GM12874 (cell line): ENCODE data around the gene ACTN4.

Experiments used
- TF ChIP-seq, protein P1 (sequence below): IDR thresholded peaks from 2 replicates; pipeline ENCODE4 v1.5.1; 2011; ENCODE audit warnings: low read depth, mild to moderate bottlenecking, control low read depth, low read length, moderate library complexity; ENCODE audit not compliant: insufficient read depth

The ACTN4 gene

DNA sequence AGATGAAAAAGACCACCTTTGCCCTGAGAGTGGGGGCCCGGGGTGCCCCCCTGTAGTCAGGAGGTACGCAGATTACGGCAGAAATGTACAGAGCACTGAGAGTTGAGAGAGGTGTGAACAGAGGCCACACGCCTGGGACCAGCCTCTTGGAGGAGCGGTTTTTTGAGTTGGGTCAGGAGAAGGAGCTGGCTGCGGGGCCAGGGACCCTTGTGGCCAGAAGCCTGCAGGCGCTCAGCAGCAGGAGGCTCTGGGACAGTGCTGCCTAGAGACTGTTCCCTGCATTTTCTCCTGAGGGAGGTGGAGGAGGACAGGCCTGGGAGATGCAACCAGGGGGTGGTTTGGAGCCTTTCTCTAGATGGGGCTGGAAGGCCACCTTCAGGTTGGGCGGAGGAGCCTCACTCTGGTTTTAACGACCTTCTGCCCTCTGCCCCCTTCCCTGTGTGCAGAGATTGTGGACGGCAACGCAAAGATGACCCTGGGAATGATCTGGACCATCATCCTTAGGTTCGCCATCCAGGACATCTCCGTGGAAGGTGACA, 57.1 kb downstream of the ACTN4 start:
- TF ChIP-seq, protein P1, sequence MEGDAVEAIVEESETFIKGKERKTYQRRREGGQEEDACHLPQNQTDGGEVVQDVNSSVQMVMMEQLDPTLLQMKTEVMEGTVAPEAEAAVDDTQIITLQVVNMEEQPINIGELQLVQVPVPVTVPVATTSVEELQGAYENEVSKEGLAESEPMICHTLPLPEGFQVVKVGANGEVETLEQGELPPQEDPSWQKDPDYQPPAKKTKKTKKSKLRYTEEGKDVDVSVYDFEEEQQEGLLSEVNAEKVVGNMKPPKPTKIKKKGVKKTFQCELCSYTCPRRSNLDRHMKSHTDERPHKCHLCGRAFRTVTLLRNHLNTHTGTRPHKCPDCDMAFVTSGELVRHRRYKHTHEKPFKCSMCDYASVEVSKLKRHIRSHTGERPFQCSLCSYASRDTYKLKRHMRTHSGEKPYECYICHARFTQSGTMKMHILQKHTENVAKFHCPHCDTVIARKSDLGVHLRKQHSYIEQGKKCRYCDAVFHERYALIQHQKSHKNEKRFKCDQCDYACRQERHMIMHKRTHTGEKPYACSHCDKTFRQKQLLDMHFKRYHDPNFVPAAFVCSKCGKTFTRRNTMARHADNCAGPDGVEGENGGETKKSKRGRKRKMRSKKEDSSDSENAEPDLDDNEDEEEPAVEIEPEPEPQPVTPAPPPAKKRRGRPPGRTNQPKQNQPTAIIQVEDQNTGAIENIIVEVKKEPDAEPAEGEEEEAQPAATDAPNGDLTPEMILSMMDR: no peak

DNA sequence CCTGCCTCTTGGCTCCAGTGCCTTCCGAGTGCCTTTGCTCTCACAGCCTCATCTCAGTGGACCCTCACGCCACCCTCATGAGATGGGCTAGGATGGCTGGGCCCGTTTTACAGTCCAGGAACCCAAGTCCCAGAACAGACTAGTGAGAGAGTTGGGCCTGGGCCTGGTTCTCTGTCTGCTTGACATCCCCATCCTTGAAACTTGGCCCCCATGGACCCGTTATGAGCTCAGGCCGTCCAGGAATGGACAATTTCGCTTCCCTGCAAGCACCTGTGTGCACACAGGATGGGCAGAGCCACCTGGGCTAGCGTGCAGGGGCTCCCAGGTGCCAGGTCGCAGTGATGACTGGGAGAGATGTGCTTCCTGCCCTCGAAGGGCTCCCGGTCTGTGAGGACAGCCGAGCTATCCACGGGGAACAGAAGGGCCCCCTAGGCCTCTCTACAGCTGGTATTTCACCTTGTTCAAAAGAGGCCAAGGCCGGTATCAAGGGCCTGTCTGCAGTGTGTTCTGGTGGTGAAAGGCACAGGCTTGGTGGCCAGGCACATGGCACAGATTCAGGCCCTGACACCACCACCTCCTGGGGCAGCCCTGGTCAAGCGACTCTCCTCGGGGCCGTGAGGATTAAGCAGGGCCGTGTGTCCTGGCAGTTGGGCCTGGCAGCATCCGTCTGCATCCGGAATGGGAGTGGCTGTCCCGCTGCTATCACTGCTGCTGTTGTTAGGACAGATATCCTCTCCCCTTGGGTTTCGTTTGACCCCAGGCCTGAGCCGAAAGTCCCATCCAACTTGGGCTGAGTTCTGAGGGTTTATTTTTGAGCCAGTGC, 58.0 kb downstream of the ACTN4 start:
- TF ChIP-seq, protein P1: no peak

DNA sequence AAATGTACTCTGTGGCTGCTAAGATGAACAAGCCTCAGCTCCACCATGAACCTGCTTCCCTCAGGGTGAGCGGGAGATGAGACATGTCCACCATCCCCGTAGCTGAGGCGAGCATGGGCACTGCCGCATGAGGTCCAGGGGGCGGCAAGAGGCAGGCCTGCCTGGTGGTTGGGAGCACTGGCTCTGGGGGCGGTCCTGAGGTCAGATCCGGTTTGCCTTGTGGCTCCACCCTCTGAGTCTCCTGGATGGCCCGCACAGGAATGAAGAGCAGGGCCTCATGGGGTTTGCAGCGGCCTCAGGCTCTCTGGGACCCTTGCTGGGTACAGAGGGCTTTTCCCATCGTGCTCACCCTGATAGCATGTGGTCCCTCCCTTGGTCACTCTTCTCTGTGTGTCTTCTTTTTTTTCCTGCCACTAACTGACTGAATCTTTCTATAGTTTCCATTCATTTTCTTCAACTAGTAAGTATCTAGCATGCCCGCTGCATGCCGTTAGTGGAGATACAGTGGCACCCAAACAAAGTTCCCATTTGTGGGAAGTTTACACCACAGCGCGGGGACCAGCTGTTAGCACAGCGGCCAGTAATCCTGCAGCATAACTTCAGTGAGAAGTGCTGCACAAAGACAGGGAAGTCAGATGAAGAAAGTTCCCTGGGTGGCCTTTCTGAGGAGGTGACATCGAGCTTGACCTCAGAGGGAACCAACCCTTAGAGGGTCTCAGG, 59.5 kb downstream of the ACTN4 start:
- TF ChIP-seq, protein P1: no peak

DNA sequence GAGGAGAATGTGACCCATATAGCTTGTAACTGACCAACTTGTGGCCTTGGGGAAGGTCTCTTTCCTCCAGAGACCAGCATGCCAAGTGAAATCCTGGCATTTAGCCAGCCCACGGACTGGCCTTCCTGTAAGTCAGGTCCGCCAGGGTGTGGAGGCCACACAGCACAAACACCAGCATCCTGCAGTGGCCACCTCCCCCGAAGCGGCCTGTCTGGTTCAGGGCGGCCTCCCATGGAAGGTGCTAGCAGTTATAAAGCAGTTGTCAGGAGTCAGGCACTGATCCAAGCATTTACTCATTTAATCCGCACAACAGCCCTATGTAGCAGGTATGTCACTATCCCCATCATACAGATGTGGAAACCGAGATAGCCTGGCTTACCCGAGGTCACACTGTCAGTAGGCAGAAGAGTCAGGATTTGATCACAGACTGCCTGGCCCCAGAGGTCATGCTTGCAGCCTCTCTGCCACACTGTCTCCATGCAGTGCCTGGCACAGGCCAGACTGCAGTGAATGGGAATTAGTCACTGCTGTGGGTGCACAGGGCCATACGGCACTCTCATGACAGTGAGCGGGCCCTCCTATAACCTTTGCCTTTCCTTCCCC, 60.2 kb downstream of the ACTN4 start:
- TF ChIP-seq, protein P1: no peak

DNA sequence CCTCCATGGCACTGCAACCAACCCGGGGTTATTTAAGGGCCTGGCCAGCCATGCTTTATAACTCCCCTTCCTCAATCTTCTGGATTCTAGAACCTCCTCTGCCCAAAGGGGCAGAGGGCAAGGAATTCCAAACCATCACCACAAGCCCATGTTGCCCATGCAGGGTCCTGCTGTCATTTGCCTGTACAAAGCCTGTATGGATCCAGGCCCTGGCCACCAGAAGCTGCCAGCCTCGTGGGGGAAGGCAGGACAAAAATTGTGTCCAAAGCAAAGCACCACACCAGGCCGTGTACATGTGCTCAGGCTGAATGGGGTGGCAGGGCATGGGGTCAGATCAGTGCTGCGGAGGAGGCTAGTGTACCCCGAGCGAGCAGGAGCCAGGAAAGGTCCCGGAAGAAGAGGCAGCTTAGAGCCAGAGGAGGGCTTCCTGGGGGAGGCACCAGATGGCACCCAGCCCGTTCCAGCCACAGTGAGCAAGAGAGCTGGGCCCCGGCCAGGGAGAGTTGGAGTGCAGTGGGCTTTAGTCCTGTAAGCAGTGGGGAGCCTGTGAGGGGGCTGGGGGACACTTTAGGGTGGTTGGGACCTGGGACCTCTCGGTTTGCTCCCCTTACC, 61.1 kb downstream of the ACTN4 start:
- TF ChIP-seq, protein P1: no peak

DNA sequence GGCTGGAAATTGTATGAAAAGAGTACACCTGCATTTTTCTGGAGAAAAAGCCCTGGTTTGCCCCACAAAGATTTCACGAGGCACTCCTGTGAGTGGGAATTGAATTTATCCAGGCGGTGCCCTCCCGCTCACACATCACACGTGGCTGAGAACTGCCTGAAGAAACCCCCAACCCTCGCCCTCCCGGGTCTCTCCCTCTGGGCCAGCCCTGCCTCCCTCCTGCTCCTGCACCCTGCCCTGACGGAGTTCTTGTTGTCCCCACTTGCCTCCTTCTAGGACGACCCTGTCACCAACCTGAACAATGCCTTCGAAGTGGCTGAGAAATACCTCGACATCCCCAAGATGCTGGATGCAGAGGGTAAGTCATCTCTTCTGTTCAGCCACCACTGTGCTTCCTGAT, 61.7 kb downstream of the ACTN4 start:
- TF ChIP-seq, protein P1: no peak
